Hepatocyte (in vitro differentiated cells): ENCODE data around the gene CYTH2. TPM values are rescaled to one million over a fixed set of nuclear protein-coding genes. Genes with fewer than 3 reads are reported as not detected.

Source experiments
- DNase-seq: peaks from one replicate; pipeline ENCODE4 v3.0.0-alpha.2; 2016; ENCODE audit warnings: low spot score
- H2AFZ ChIP-seq: fragments of 200-600 bp; sonication (generic); 2 replicates; pipeline ENCODE4 v1.6.0; 2016; ENCODE audit warnings: antibody characterized with exemption, mild to moderate bottlenecking
- H3K27ac ChIP-seq: fragments of 200-600 bp; sonication (generic); 2 replicates; pipeline ENCODE4 v1.5.1; 2016; ENCODE audit warnings: mild to moderate bottlenecking
- H3K27me3 ChIP-seq: fragments of 200-600 bp; sonication (generic); 2 replicates; pipeline ENCODE4 v1.6.1; 2016
- H3K36me3 ChIP-seq: fragments of 200-600 bp; sonication (generic); replicated peaks from 2 replicates; pipeline ENCODE4 v1.5.1; 2016; ENCODE audit warnings: low read depth; ENCODE audit not compliant: insufficient read depth
- H3K4me1 ChIP-seq: fragments of 200-600 bp; sonication (generic); 2 replicates; pipeline ENCODE4 v1.5.1; 2016; ENCODE audit warnings: mild to moderate bottlenecking, moderate library complexity; ENCODE audit not compliant: insufficient read depth
- H3K4me2 ChIP-seq: fragments of 200-600 bp; sonication (generic); 2 replicates; pipeline ENCODE4 v1.6.0; 2016
- H3K4me3 ChIP-seq: fragments of 200-600 bp; sonication (generic); 2 replicates; pipeline ENCODE4 v1.5.1; 2016; ENCODE audit warnings: mild to moderate bottlenecking
- H3K79me2 ChIP-seq: fragments of 200-600 bp; sonication (generic); 2 replicates; pipeline ENCODE4 v1.6.0; 2017; ENCODE audit warnings: mild to moderate bottlenecking
- H3K9me2 ChIP-seq: fragments of 200-600 bp; sonication (generic); replicated peaks from 2 replicates; pipeline ENCODE4 v1.6.0; 2017; ENCODE audit warnings: mild to moderate bottlenecking; ENCODE audit not compliant: insufficient read depth
- H3K9me3 ChIP-seq: fragments of 200-600 bp; sonication (generic); 2 replicates; pipeline ENCODE4 v1.5.1; 2016; ENCODE audit warnings: low read depth, mild to moderate bottlenecking
- H4K20me1 ChIP-seq: fragments of 200-600 bp; sonication (generic); 2 replicates; pipeline ENCODE4 v1.6.0; 2016; ENCODE audit warnings: mild to moderate bottlenecking; ENCODE audit not compliant: insufficient read depth, poor library complexity, severe bottlenecking
- CTCF ChIP-seq: fragments of 200-600 bp; sonication (generic); IDR thresholded peaks from 2 replicates; pipeline ENCODE4 v1.5.1; 2016; ENCODE audit warnings: antibody characterized with exemption, mild to moderate bottlenecking; ENCODE audit not compliant: poor library complexity
- EZH2 ChIP-seq: fragments of 200-600 bp; sonication (generic); IDR thresholded peaks from 2 replicates; pipeline ENCODE4 v1.6.1; 2016; ENCODE audit warnings: antibody characterized with exemption, mild to moderate bottlenecking, borderline replicate concordance
- EZH2phosphoT487 ChIP-seq: fragments of 200-600 bp; sonication (generic); IDR thresholded peaks from one replicate; pipeline ENCODE4 v1.6.1; 2018; ENCODE audit warnings: antibody characterized with exemption, mild to moderate bottlenecking, low read depth, moderate library complexity; ENCODE audit not compliant: unreplicated experiment, severe bottlenecking
- WGBS: methylation state at CpG from one replicate; pipeline ENCODE4 v1.1.6; 2016; ENCODE audit warnings: low lambda C conversion rate; ENCODE audit errors: missing lambda C conversion rate; 5-methylcytosine and 5-hydroxymethylcytosine counted together
- polyA plus RNA-seq: library from polyadenylated mRNA; unstranded; fragments of >200 nt; fragmentation: Nextera tagmentation; extraction: Ambion mirVana; gene quantifications from 2 replicates; pipeline ENCODE4 v1.2.1, GENCODE V29; 2016
- total RNA-seq: library from RNA; depleted of rRNA; stranded (reverse); fragments of >200 nt; gene quantifications from 2 replicates; pipeline ENCODE4 v1.2.3, GENCODE V29; 2014

The CYTH2 gene
- total and polyA plus RNA-seq, 2 experiments from 2014 or later = 63.1 to 80.1 TPM

- peaks cover 37% of the 10 kb centered on the region for H4K20me1 ChIP-seq
- H3K36me3 ChIP-seq = no peaks in the 10 kb centered on the region
These were observed 4.2 kb downstream of the CYTH2 start for GRCh38 chr19:48473161-48473966.

GRCh38 chr19:48474084-48474592 lies 5.0 kb downstream of the CYTH2 start:
- no peak for DNase-seq
- H4K20me1 ChIP-seq = peaks cover 37% of the 10 kb centered on the region
- no peaks in the 10 kb centered on the region for H3K36me3 ChIP-seq
- no peak overlapping the region for H3K4me2 ChIP-seq
- no peak for TF ChIP-seq CTCF
- TF ChIP-seq EZH2 = no peak
- no peak for TF ChIP-seq EZH2phosphoT487
- no peaks in the 10 kb centered on the region for H3K9me2 ChIP-seq
- H3K4me3 ChIP-seq = no peak overlapping the region
- no peak overlapping the region for H3K27ac ChIP-seq
- H3K79me2 ChIP-seq = peaks cover 24% of the 10 kb centered on the region
- no peaks in the 10 kb centered on the region for H3K27me3 ChIP-seq
- no peaks in the 10 kb centered on the region for H3K9me3 ChIP-seq
- H2AFZ ChIP-seq = no peak overlapping the region
- over 99% methylated on average over 12 of the region's 16 CpGs for WGBS
- H3K4me1 ChIP-seq = peaks cover 7% of the 10 kb centered on the region

More at GRCh38 chr19:48473161-48473966, 4.2 kb downstream of the CYTH2 start:
- TF ChIP-seq EZH2 = no peak
- no peak for TF ChIP-seq CTCF
- TF ChIP-seq EZH2phosphoT487 = no peak
- DNase-seq = no peak
- Histone ChIP-seq H3K27me3 (no peaks in the 10 kb centered on the region), H2AFZ (no peak overlapping the region), H3K4me1 (peaks cover 8% of the 10 kb centered on the region), H3K79me2 (peaks cover 24% of the 10 kb centered on the region), H3K4me2 (no peak overlapping the region), H3K9me3 (no peaks in the 10 kb centered on the region), H3K9me2 (no peaks in the 10 kb centered on the region), H3K4me3 (no peak overlapping the region), H3K27ac (no peak overlapping the region)
- WGBS = 88% methylated on average over 14 of the region's 14 CpGs

- WGBS = 95% methylated on average over 17 of the region's 17 CpGs
- peaks cover 28% of the 10 kb centered on the region for H4K20me1 ChIP-seq
These were observed 6.3 kb downstream of the CYTH2 start for GRCh38 chr19:48475369-48476068.

More at GRCh38 chr19:48475369-48476068, 6.3 kb downstream of the CYTH2 start:
- Histone ChIP-seq H3K9me3 (no peaks in the 10 kb centered on the region), H3K27me3 (no peaks in the 10 kb centered on the region), H3K36me3 (no peaks in the 10 kb centered on the region), H2AFZ (no peak overlapping the region), H3K4me2 (no peak overlapping the region), H3K27ac (no peak overlapping the region), H3K4me1 (peaks cover under 1% of the 10 kb centered on the region), H3K4me3 (no peak overlapping the region), H3K9me2 (no peaks in the 10 kb centered on the region), H3K79me2 (peaks cover 15% of the 10 kb centered on the region)
- no peak for TF ChIP-seq EZH2phosphoT487
- TF ChIP-seq CTCF = no peak
- TF ChIP-seq EZH2 = no peak
- no peak for DNase-seq
